Keratinocyte (primary cell): Measurements from ENCODE around the gene ZNF524.

ENCODE experiments used
- EZH2 ChIP-seq: IDR thresholded peaks from one replicate; pipeline ENCODE4 v1.6.1; 2012; ENCODE audit warnings: inconsistent platforms, mild to moderate bottlenecking, low read length, moderate library complexity
- TF ChIP-seq, protein P1 (sequence below), 3 experiments: IDR thresholded peaks in 1 of 3; conservative IDR thresholded peaks in 1 of 3; optimal IDR thresholded peaks in 1 of 3; 2 replicates in 2 of 3; 3 replicates in 1 of 3; pipeline versions ENCODE3 to v1.5.1; 2011; ENCODE audit warnings: low read length in 3 of 3, mild to moderate bottlenecking in 3 of 3, moderate library complexity in 2 of 3, control low read depth in 1 of 3, inconsistent platforms in 1 of 3; ENCODE audit not compliant: insufficient read depth in 2 of 3; ENCODE audit errors: extremely low read depth in 1 of 3

DNA sequence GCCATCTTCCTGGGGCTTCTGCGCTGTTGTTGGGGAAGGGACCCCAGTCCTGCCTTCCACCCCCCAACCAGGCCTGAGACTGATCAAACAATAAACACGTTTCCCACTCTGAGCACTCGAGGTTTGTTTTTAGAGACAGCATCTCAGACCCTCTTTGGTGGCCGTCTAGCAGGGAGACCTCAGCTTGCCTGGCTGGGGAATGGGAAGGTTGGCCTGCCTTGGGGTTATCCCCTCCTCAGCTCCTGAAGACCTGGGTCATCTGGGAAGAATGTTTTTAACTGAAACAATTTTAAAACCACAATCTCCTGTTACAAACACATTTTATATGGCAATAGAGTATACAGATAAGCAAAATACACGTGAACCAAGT lies 45.4 kb downstream of the ZNF524 start:
- TF ChIP-seq, protein P1, sequence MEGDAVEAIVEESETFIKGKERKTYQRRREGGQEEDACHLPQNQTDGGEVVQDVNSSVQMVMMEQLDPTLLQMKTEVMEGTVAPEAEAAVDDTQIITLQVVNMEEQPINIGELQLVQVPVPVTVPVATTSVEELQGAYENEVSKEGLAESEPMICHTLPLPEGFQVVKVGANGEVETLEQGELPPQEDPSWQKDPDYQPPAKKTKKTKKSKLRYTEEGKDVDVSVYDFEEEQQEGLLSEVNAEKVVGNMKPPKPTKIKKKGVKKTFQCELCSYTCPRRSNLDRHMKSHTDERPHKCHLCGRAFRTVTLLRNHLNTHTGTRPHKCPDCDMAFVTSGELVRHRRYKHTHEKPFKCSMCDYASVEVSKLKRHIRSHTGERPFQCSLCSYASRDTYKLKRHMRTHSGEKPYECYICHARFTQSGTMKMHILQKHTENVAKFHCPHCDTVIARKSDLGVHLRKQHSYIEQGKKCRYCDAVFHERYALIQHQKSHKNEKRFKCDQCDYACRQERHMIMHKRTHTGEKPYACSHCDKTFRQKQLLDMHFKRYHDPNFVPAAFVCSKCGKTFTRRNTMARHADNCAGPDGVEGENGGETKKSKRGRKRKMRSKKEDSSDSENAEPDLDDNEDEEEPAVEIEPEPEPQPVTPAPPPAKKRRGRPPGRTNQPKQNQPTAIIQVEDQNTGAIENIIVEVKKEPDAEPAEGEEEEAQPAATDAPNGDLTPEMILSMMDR (optimal IDR thresholded peaks at IDR 0.05 in 1 of 3, IDR thresholded peaks at IDR 0.05 in 1 of 3, conservative IDR thresholded peaks at IDR 0.05 in 1 of 3; ENCODE audit: extremely low read depth in 1 of 3, insufficient read depth in 2 of 3, low read length in 3 of 3), result no peak
- no peak for TF ChIP-seq EZH2
